ENCODE measurements around the gene ZBTB42. TPM values are rescaled to one million over a fixed set of nuclear protein-coding genes. Genes with fewer than 3 reads are reported as not detected.
A peak's percentile ranks its signal among the peaks of the same experiment; 100 is the strongest.

The ZBTB42 gene
- total RNA-seq, 1 experiment from 2014 or later, result 1.0 TPM

GRCh38 chr14:104752735-104753527 lies 48.0 kb upstream of the ZBTB42 start, which contains the start of gene SIVA1:
TSS of gene SIVA1 (plus strand) at chr14:104753147. CDS start at chr14:104753202, 55 bp downstream.
- no peaks in the 10 kb centered on the region for H3K27me3 Mint-ChIP-seq (ENCODE audit: insufficient read depth, unreplicated experiment)
- TF ChIP-seq CTCF (IDR thresholded peaks at IDR 0.05; ENCODE audit: unreplicated experiment), result no peak
- POLR2A ChIA-PET, result interaction anchor here (0.6 to 2.4 kb wide), 25 partner anchors 10 to 948 kb away, joined by 3 to 13 read pairs (median 4); partner anchors contain the start of genes ADSS1, AKT1 and JAG2
- no peaks in the 10 kb centered on the region for H3K9me3 Mint-ChIP-seq (ENCODE audit: unreplicated experiment)
- BruUV-seq (replicated peaks), result no TSS peak
- CTCF ChIA-PET, result interaction anchor here (0.6 to 6.9 kb wide), 6 partner anchors 15 to 528 kb away, joined by 3 to 85 read pairs (median 4); partner anchors contain the start of gene ADSS1
- peak within 1 kb of the TSS; percentile 92 for H3K27ac Mint-ChIP-seq (ENCODE audit: low read depth, unreplicated experiment)
- H3K4me1 Mint-ChIP-seq (ENCODE audit: insufficient read depth, unreplicated experiment), result peaks cover 28% of the 10 kb centered on the region
- H3K36me3 Mint-ChIP-seq (ENCODE audit: insufficient read depth, unreplicated experiment), result peaks cover 18% of the 10 kb centered on the region
- DNase-seq (ENCODE audit: unreplicated experiment), result peak; percentile 99
- peak within 1 kb of the TSS; percentile 92 for H3K4me3 Mint-ChIP-seq (ENCODE audit: unreplicated experiment)
- intact Hi-C loops (cut with micrococcal nuclease), result loop anchor here (2.0 kb wide), 1 partner anchor 20 kb away; no protein-coding TSS in a partner anchor

GRCh38 chr14:104753528-104754212 lies 47.2 kb upstream of the ZBTB42 start:
- peak overlapping the region; percentile 92 for H3K4me3 Mint-ChIP-seq (ENCODE audit: unreplicated experiment)
- POLR2A ChIA-PET, result interaction anchor here (0.6 to 2.4 kb wide), 19 partner anchors 10 to 949 kb away, joined by 3 to 13 read pairs (median 4); partner anchors contain the start of genes AKT1, CEP170B and JAG2
- intact Hi-C loops (cut with micrococcal nuclease), result loop anchor here (2.0 kb wide), 1 partner anchor 21 kb away; no protein-coding TSS in a partner anchor

GRCh38 chr14:104754213-104754851 lies 46.6 kb upstream of the ZBTB42 start:
- POLR2A ChIA-PET, result interaction anchor here (0.6 to 2.4 kb wide), 10 partner anchors 9 to 219 kb away, joined by 3 to 13 read pairs (median 4); partner anchors contain the start of gene CEP170B

More at GRCh38 chr14:104753528-104754212, 47.2 kb upstream of the ZBTB42 start:
- H3K36me3 Mint-ChIP-seq (ENCODE audit: insufficient read depth, unreplicated experiment), result peaks cover 24% of the 10 kb centered on the region
- H3K9me3 Mint-ChIP-seq (ENCODE audit: unreplicated experiment), result no peaks in the 10 kb centered on the region
- H3K27me3 Mint-ChIP-seq (ENCODE audit: insufficient read depth, unreplicated experiment), result no peaks in the 10 kb centered on the region
- TSS peak; percentile 43 for BruUV-seq (replicated peaks)
- peak overlapping the region; percentile 92 for H3K27ac Mint-ChIP-seq (ENCODE audit: low read depth, unreplicated experiment)
- H3K4me1 Mint-ChIP-seq (ENCODE audit: insufficient read depth, unreplicated experiment), result peaks cover 26% of the 10 kb centered on the region
- DNase-seq (ENCODE audit: unreplicated experiment), result no peak
- TF ChIP-seq CTCF (IDR thresholded peaks at IDR 0.05; ENCODE audit: unreplicated experiment), result no peak
- CTCF ChIA-PET, result interaction anchor here (0.6 to 6.9 kb wide), 6 partner anchors 10 to 266 kb away, joined by 3 to 85 read pairs (median 4); partner anchors contain the start of gene ADSS1

More at GRCh38 chr14:104754213-104754851, 46.6 kb upstream of the ZBTB42 start:
- Mint-ChIP-seq H3K27ac (ENCODE audit: low read depth, unreplicated experiment) (peak overlapping the region; percentile 92), H3K4me3 (ENCODE audit: unreplicated experiment) (peak overlapping the region; percentile 92), H3K27me3 (ENCODE audit: insufficient read depth, unreplicated experiment) (no peaks in the 10 kb centered on the region), H3K4me1 (ENCODE audit: insufficient read depth, unreplicated experiment) (peaks cover 20% of the 10 kb centered on the region), H3K9me3 (ENCODE audit: unreplicated experiment) (no peaks in the 10 kb centered on the region), H3K36me3 (ENCODE audit: insufficient read depth, unreplicated experiment) (peaks cover 28% of the 10 kb centered on the region)
- intact Hi-C loops (cut with micrococcal nuclease), result no loop called here
- no TSS peak for BruUV-seq (replicated peaks)
- CTCF ChIA-PET, result interaction anchor here (0.6 to 6.3 kb wide), 3 partner anchors 10 to 30 kb away, joined by 3 to 47 read pairs (median 3); partner anchors contain the start of gene ADSS1
- no peak for DNase-seq (ENCODE audit: unreplicated experiment)
- no peak for TF ChIP-seq CTCF (IDR thresholded peaks at IDR 0.05; ENCODE audit: unreplicated experiment)

All from MCF 10A (cell line).